CD14-positive monocyte (primary cell): ENCODE results near the gene CFAP92. TPM values are rescaled to one million over a fixed set of nuclear protein-coding genes. Genes with fewer than 3 reads are reported as not detected.
A peak's percentile ranks its signal among the peaks of the same experiment; 100 is the strongest.

Source experiments
- DNase-seq, 3 donors: peaks; one replicate each; pipeline ENCODE4 v3.0.0-alpha.2; 2011 to 2022
- H2AFZ ChIP-seq: 2 replicates; pipeline ENCODE4 v1.6.0; 2012; ENCODE audit warnings: mild to moderate bottlenecking, low read depth, low read length, inconsistent platforms; ENCODE audit not compliant: insufficient read depth, poor library complexity, severe bottlenecking
- H3K27ac ChIP-seq, 2 donors: 1 replicate in 1 of 2; 2 replicates in 1 of 2; pipeline ENCODE4 v1.5.1; 2012 to 2013; ENCODE audit warnings: low read length in 2 of 2, control low read depth in 1 of 2, inconsistent platforms in 1 of 2, low read depth in 1 of 2, mild to moderate bottlenecking in 1 of 2
- H3K27me3 ChIP-seq, 2 donors: one replicate each; pipeline versions ENCODE4 v1.6.0 to v1.6.1; 2011 to 2013; ENCODE audit warnings: low read length in 2 of 2; ENCODE audit not compliant: control insufficient read depth in 2 of 2, insufficient read depth in 2 of 2
- H3K36me3 ChIP-seq, 2 donors: replicated peaks in 1 of 2; 1 replicate in 1 of 2; 2 replicates in 1 of 2; pipeline versions ENCODE4 v1.5.1 to v1.6.1; 2012 to 2013; ENCODE audit warnings: low read length in 2 of 2, control low read depth in 1 of 2, inconsistent platforms in 1 of 2, mild to moderate bottlenecking in 1 of 2; ENCODE audit not compliant: insufficient read depth in 2 of 2, control insufficient read depth in 1 of 2
- H3K4me1 ChIP-seq, 2 donors: 1 replicate in 1 of 2; 2 replicates in 1 of 2; pipeline versions ENCODE4 v1.5.1 to v1.6.1; 2012 to 2013; ENCODE audit warnings: low read length in 2 of 2, control low read depth in 1 of 2, inconsistent platforms in 1 of 2, mild to moderate bottlenecking in 1 of 2, moderate library complexity in 1 of 2; ENCODE audit not compliant: insufficient read depth in 2 of 2, control insufficient read depth in 1 of 2
- H3K4me2 ChIP-seq: replicated peaks from 2 replicates; pipeline ENCODE3; 2012; ENCODE audit warnings: low read length, moderate library complexity, mild to moderate bottlenecking; ENCODE audit not compliant: poor library complexity, severe bottlenecking; ENCODE audit errors: extremely low read depth
- H3K4me3 ChIP-seq, 3 experiments: fragments of 200-600 bp in 1 of 3; sonication (generic) in 1 of 3; replicated peaks in 1 of 3; 1 replicate in 2 of 3; 2 replicates in 1 of 3; pipeline ENCODE4 v1.5.1; 2011 to 2013; ENCODE audit warnings: low read length in 3 of 3, mild to moderate bottlenecking in 3 of 3, control low read depth in 2 of 3, low read depth in 2 of 3, inconsistent platforms in 1 of 3, moderate library complexity in 1 of 3
- H3K79me2 ChIP-seq: 2 replicates; pipeline ENCODE4 v1.6.0; 2012; ENCODE audit warnings: mild to moderate bottlenecking, control low read depth, inconsistent platforms, low read length, moderate library complexity; ENCODE audit not compliant: insufficient read depth
- H3K9ac ChIP-seq: 2 replicates; pipeline ENCODE4 v1.6.0; 2017; ENCODE audit warnings: low read length, mild to moderate bottlenecking; ENCODE audit not compliant: insufficient read depth, poor library complexity, severe bottlenecking
- H3K9me3 ChIP-seq, 2 donors: replicated peaks in 1 of 2; 1 replicate in 1 of 2; 2 replicates in 1 of 2; pipeline versions ENCODE4 v1.5.1 to v1.6.1; 2012 to 2013; ENCODE audit warnings: low read length in 2 of 2, control low read depth in 1 of 2; ENCODE audit not compliant: control insufficient read depth in 1 of 2, insufficient read depth in 1 of 2
- H4K20me1 ChIP-seq: 2 replicates; pipeline ENCODE4 v1.6.0; 2012; ENCODE audit warnings: mild to moderate bottlenecking, low read length, control low read depth, moderate library complexity; ENCODE audit not compliant: insufficient read depth
- H3K27ac Mint-ChIP-seq, 7 donors: one replicate each; pipeline ENCODE4 v1.8.0; 2020; ENCODE audit warnings: mild to moderate bottlenecking in 7 of 7, mixed read lengths in 7 of 7, moderate library complexity in 6 of 7, inconsistent platforms in 2 of 7
- H3K27me3 Mint-ChIP-seq, 3 donors: one replicate each; pipeline ENCODE4 v1.8.0; 2021 to 2022; ENCODE audit warnings: low read depth in 3 of 3, mild to moderate bottlenecking in 3 of 3, mixed read lengths in 3 of 3, moderate library complexity in 3 of 3, inconsistent platforms in 1 of 3
- H3K36me3 Mint-ChIP-seq, 2 donors: one replicate each; pipeline ENCODE4 v1.8.0; 2020; ENCODE audit warnings: mixed read lengths in 2 of 2, inconsistent platforms in 1 of 2, mild to moderate bottlenecking in 1 of 2
- H3K4me1 Mint-ChIP-seq: one replicate; pipeline ENCODE4 v1.8.0; 2020; ENCODE audit warnings: mild to moderate bottlenecking, mixed read lengths
- H3K4me3 Mint-ChIP-seq, 2 donors: one replicate each; pipeline ENCODE4 v1.8.0; 2020; ENCODE audit warnings: mild to moderate bottlenecking in 2 of 2, mixed read lengths in 2 of 2, moderate library complexity in 1 of 2
- H3K9me3 Mint-ChIP-seq, 7 donors: one replicate each; pipeline ENCODE4 v1.8.0; 2020 to 2022; ENCODE audit warnings: mixed read lengths in 7 of 7, mild to moderate bottlenecking in 6 of 7, moderate library complexity in 6 of 7, inconsistent platforms in 2 of 7
- CTCF ChIP-seq: fragments of 200-600 bp; IDR thresholded peaks from one replicate; pipeline ENCODE4 v1.8.0; 2022; ENCODE audit warnings: antibody characterized with exemption, mild to moderate bottlenecking
- WGBS: methylation state at CpG from one replicate; pipeline ENCODE4 v1.1.5; 2013; ENCODE audit warnings: missing lambda C conversion rate; ENCODE audit not compliant: insufficient coverage; 5-methylcytosine and 5-hydroxymethylcytosine counted together
- intact Hi-C, 2 donors: fragments of 100-400 bp; cut with micrococcal nuclease; formaldehyde crosslinking; loops; one replicate each; pipeline versions ENCODE4 v1.15.0 to v1.15.1; 2023
- polyA plus RNA-seq, 3 donors: library from polyadenylated mRNA; depleted of rRNA in 1 of 3; unstranded in 2 of 3; stranded (reverse) in 1 of 3; fragments of 300-500 nt in 2 of 3; fragments of >200 nt in 1 of 3; fragmentation: Illumina TruSeq in 2 of 3; gene quantifications; 1 replicate in 2 of 3; 2 replicates in 1 of 3; pipeline ENCODE4 v1.2.3, GENCODE V29; 2012 to 2021

Gene CFAP92
- polyA plus RNA-seq, 3 donors: 0.12 to 0.50 (median 0.19) TPM

GRCh38 chr3:128946411-128946810, 47.5 kb downstream of the CFAP92 start:
- no peaks in the 10 kb centered on the region for H3K4me1 ChIP-seq
- peaks cover 0 to 3% (median 0%) of the 10 kb centered on the region in 3 donors for H3K27me3 Mint-ChIP-seq
- intact Hi-C loops: no loop called here

GRCh38 chr3:128945878-128946175, 48.0 kb downstream of the CFAP92 start:
- no peak overlapping the region for H3K27ac ChIP-seq
- no peaks in the 10 kb centered on the region for H3K4me1 ChIP-seq
- peak overlapping the region in 1 of 7 donors; percentile 13 for H3K27ac Mint-ChIP-seq
- H3K36me3 Mint-ChIP-seq: no peaks in the 10 kb centered on the region
- no peaks in the 10 kb centered on the region for H4K20me1 ChIP-seq
- H3K36me3 ChIP-seq: no peaks in the 10 kb centered on the region
- no peak overlapping the region for H3K4me3 Mint-ChIP-seq
- no peak overlapping the region for H3K4me2 ChIP-seq
- peaks cover 0 to 2% (median 0%) of the 10 kb centered on the region in 7 donors for H3K9me3 Mint-ChIP-seq
- DNase-seq: no peak
- H3K9me3 ChIP-seq: no peaks in the 10 kb centered on the region
- no peaks in the 10 kb centered on the region for H3K27me3 ChIP-seq
- H3K4me3 ChIP-seq: no peak overlapping the region
- intact Hi-C loops: no loop called here
- H3K4me1 Mint-ChIP-seq: no peaks in the 10 kb centered on the region
- no peak overlapping the region for H2AFZ ChIP-seq
- no peaks in the 10 kb centered on the region for H3K79me2 ChIP-seq
- WGBS: 72% methylated on average over 3 of the region's 3 CpGs
- peaks cover 0 to under 1% (median 0%) of the 10 kb centered on the region in 3 donors for H3K27me3 Mint-ChIP-seq
- no peak overlapping the region for H3K9ac ChIP-seq
- TF ChIP-seq CTCF: no peak

More at GRCh38 chr3:128946411-128946810, 47.5 kb downstream of the CFAP92 start:
- no peak overlapping the region for H3K4me3 Mint-ChIP-seq
- no peaks in the 10 kb centered on the region for H3K4me1 Mint-ChIP-seq
- Histone ChIP-seq H3K27ac (no peak overlapping the region), H4K20me1 (no peaks in the 10 kb centered on the region), H3K9me3 (no peaks in the 10 kb centered on the region), H3K4me2 (no peak overlapping the region), H3K27me3 (no peaks in the 10 kb centered on the region), H2AFZ (no peak overlapping the region), H3K9ac (no peak overlapping the region), H3K36me3 (no peaks in the 10 kb centered on the region), H3K79me2 (no peaks in the 10 kb centered on the region), H3K4me3 (no peak overlapping the region)
- TF ChIP-seq CTCF: no peak
- H3K27ac Mint-ChIP-seq: no peak overlapping the region
- no peaks in the 10 kb centered on the region for H3K36me3 Mint-ChIP-seq
- WGBS: 100% methylated on average over 4 of the region's 7 CpGs
- DNase-seq: no peak
- peaks cover 0 to 2% (median 0%) of the 10 kb centered on the region in 7 donors for H3K9me3 Mint-ChIP-seq
